Measurements from ENCODE around the gene TMEM272. TPM values are rescaled to one million over a fixed set of nuclear protein-coding genes. Genes with fewer than 3 reads are reported as not detected.
"Not testable (repeated sequence)": the region's sequence is repeated elsewhere in the genome, so short reads cannot be mapped to it uniquely, and the experiment has no call there.

The TMEM272 gene
- total RNA-seq, 1 donor from 2014 or later, result 0.38 TPM

DNA sequence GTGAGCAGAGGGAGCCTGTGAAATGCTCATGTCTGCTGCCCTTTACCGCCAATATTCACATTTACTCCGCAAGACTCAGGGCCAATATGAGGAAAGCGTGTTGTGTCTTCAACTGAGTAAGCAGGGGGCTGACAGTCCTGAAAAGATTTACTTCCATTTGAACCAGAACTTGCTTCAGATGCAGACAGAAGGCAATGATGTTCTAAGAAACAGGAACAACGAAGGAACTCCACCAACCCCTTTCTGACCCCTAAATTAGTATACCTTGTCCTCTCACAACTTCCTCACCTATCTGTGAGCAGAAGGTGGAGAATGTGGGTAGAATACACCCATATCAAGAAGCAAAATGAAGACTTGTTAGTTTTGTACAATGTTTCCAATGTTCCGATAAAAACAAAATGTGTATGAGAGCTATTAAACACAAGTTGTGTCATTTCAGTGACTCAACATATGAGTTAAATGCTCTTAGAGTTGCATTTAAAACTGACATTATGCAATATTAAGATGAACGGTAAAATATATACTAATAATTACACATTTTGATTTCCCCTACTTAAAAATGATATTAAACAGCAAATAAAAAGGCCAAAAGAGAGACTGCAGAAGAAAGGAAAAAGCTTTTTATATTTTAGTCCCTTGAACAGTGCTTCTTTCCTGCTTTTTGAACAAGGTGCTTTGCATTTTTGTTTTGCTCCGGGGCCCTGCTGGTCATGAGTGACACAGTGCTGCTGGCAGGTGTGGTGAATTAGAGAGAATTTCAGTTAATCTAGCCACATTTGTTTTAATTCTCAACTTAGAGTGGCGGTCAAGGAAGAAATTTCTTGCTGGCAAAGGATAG, 16.0 kb downstream of the TMEM272 start:
- DNase-seq (no peak), ATAC-seq (ENCODE audit: poor library complexity) (no peak)
- intact Hi-C loops (cut with DNase I), result no loop called here

DNA sequence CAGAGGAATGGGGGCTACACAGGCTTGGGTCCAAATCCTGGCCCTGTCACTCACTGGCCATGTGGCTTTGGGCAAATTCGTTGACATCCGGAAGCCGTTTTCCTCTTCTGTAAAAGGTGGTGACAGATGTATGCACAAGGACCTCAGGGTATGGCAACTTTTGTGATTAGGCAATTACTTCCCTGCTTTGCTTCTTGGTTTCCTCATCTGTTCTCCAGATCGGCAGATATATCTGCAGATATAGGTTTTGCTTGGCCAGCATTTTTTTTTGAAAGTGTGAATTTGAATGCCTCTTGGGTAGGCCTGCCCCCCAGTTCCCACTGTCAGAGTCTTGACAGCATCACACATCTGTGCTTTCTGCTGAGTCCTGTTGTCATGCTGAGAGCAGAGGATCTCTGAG, 17.7 kb downstream of the TMEM272 start:
- DNase-seq, result no peak
- no peak for ATAC-seq (ENCODE audit: poor library complexity)
- intact Hi-C loops (cut with DNase I), result no loop called here

DNA sequence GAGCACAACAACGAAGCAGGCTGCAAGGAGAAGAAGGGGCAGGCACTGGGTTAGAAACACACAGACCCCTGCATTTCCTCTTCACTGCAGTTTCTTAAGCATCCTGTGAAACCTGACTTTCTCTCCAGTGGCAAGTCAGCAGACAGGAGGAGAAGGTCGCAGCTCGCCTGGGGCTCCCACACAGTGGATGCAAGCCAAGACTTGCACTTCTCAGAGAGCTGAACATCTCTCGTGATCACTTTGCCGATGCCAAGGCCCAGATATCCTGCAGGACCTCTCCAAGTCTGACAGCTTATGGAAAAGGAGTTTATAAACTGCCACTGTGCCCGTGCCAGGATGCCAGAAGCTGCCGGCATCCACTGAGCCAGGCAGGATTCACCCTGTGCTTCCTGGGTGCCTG, 18.4 kb downstream of the TMEM272 start:
- intact Hi-C loops (cut with DNase I), result no loop called here
- DNase-seq, result peak; percentile 76

DNA sequence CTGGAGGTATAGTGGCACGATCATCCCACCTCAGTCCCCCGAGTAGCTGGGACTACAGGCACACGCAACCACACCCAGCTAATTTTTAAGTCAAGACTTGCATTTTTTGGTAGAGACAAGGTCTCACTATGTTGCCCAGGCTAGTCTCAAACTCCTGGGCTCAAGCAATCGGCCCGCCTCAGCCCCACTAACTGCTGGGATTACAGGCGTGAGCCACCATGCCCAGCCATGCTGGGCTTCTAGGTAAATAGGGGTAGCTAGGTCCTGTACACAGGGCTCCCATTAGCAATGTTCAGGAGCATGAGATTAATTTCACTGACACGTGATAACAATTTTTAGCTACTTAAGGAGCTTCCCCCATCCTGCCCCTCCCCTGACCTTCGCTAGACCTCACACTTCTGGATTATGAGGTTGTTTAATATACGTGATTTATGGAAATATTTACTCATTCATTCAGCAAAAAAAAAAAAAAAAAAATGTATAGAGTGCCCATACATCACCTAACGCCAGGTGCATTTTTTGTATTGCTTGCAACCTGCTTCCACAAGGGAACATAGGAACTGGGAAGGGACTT, 19.2 kb downstream of the TMEM272 start:
- DNase-seq, result no peak
- ATAC-seq (ENCODE audit: poor library complexity), result no peak
- intact Hi-C loops (cut with DNase I), result no loop called here

More for the DNA sequence above, 18.4 kb downstream of the TMEM272 start:
- peak; percentile 79 for ATAC-seq (ENCODE audit: poor library complexity)

DNA sequence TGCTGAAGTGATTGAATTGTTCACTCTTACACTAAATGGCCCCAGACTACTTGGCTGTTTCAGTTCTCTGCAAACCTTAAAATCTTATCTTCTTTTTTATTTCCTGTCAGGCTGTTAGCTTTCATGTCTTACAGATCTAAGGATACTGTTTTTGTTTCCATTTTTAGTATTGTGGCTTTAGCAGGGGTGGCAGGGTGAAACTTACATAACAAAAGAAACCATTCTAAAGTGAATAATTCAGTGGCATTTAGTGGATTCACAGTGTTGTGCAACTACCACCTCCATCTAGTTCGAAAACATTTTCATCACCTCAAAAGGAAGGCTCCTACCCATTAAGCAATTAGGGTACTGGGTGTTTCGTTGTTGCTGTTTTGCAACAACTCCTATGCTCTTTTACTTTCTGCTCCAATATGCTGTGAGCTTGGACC, 19.8 kb downstream of the TMEM272 start:
- DNase-seq, result no peak
- intact Hi-C loops (cut with DNase I), result no loop called here
- ATAC-seq (ENCODE audit: poor library complexity), result peak; percentile 43

DNA sequence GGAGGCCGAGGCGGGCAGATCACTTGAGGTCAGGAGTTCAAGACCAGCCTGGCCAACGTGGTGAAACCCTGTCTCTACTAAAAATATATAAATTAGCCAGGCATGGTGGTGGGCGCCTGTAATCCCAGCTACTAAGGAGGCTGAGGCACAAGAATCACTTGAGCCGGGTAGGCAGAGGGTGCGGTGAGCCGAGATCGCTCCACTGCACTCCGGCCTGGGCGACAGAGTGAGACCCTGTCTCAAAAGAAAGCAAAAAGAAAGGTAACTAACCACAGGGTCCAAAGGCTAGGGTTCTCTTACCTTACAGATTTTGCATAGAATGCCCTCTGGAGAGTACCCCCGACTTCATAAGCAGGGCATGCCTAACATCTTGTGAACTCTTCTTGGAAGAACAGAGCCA, 20.3 kb downstream of the TMEM272 start:
- ATAC-seq (ENCODE audit: poor library complexity); intact Hi-C loops (cut with DNase I); DNase-seq: not testable (repeated sequence)

DNA sequence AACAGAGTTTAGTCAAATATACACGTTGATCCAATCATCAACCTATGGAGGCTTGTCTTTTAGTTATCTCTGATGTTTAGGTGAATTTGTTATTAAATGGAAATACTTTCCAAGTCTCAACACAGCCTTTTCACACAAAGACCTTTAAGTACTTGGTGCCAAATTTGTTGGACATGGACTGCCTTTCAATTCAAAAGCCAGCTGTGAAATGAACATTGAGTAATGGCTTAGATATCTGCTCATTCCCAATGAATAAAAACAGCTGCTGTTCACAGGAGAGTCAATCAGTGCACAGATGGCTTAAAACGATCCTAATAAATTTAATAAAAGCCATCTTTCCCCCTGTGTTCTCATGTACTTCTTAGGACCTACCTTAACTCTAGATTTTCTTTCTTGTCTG, 21.1 kb downstream of the TMEM272 start:
- DNase-seq, result no peak
- intact Hi-C loops (cut with DNase I), result no loop called here
- ATAC-seq (ENCODE audit: poor library complexity), result peak; percentile 43

DNA sequence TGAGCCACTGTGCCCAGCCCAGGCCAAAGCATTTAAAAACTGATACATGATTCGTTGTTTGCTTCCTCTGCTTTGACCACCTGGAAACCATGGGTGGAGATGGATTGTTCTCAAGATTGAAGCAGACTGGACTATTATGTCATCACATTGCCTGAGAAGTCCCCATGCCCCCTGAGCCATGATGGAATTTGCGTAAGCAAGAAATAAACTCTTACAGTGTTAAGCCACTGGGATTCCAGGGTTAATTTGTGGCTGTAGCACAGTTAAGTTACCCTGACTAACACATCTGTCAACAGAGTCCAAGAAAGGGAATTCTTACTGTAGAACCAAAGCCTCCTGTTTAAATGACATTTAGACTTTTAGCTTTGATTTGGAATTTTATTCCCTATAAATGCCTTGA, 21.6 kb downstream of the TMEM272 start:
- intact Hi-C loops (cut with DNase I), result no loop called here
- DNase-seq (no peak), ATAC-seq (ENCODE audit: poor library complexity) (peak; percentile 38)

DNA sequence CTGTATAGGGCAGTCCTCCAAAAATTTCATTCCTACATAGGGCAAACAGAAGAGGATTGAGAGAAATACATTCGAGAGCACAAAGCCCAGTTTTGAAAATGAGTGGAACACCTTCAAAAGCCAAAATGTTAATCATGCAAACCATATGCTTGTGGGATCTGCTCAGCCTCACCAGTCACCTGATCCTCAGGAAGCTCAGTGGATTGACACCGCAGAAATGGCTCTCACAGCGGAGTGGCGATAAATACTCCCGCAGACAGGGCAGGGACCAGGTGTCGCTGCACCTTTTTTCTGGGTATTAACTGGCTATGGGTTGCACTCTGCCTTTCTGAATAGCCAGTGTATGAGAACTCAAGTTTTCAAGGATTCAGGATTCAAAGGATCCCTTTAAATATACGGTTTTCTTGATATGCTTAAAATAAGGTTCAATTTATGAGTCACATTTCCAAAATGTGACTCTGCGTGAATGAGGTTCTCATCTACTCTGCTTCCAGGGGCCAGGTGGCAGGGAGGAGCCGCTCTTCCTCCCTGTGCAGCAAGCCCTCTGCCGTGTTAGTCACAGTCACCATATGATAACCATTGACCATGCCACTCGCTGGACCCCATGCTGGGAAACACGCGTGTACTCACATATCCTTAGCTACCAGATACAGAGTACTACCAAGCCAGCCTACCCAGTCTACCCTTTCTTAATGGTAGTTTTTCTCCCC, 22.7 kb downstream of the TMEM272 start:
- ATAC-seq (ENCODE audit: poor library complexity), result no peak
- no peak for DNase-seq
- intact Hi-C loops (cut with DNase I), result no loop called here

DNA sequence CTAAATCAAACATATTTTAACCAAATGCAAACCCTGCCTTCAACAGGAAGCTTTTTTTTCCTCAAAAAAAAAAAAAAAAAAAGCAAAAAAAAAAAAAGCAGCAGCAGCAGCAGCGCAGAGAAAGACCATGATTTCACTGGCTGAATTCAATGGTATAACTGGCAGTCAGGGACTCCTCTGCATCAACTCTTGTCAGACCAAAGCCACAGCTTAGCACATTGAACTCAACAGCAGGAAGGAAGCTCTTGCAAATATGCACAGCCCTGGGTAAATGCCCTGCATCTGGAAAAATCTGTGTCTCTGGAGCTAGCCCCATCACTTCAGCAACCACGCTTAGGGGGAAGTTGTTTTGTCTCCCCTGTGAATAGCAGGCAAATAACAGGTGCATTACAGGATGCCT, 23.4 kb downstream of the TMEM272 start:
- intact Hi-C loops (cut with DNase I), result no loop called here
- DNase-seq (no peak), ATAC-seq (ENCODE audit: poor library complexity) (no peak)

DNA sequence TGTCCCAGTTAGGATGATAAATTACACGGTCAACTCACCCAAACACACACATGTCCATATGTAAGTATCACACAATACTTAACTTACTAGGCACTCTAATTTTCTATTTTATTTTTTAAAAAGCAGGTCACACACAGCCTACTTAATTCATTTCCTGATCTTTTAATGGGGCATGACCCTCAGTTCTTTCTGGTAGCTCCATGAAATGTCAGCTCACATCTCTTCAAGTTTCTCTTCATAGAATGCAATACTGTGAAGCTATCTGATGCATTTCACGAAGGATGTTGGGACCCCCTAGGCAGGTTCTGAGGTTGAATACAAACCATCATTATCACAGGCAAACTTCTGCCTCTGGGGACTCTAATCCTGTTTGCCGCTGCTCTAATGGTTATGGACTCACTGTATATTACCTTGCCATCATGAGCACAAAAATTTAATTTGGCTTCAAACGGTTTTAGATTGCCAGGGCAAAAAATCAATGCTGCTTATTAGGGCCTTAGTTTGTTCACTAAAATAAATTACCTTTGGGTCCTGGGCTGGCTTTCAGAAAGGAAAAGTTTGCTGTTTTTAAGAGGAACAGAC, 24.9 kb downstream of the TMEM272 start:
- ATAC-seq (ENCODE audit: poor library complexity) (no peak), DNase-seq (no peak)
- intact Hi-C loops (cut with DNase I), result no loop called here

DNA sequence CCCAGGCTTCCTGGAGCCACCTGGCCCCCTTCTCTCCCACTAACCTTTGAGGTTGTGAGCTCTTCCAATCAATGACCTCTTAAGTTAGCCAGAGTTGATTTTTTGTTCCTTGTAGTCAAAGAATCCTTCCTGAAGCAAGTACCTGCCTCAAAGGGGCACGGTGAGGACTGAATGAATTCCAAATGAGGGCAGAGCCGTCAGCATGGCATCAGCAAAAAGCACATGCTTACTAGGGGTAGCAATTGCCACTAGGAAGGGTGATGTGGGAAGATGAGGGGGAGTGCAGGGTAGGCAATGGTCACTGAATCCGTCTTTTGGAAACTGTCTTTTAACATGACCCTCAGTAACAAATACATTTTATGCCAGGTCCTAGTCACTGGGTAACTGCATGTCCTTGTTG, 25.4 kb downstream of the TMEM272 start:
- ATAC-seq (ENCODE audit: poor library complexity) (no peak), DNase-seq (no peak)
- intact Hi-C loops (cut with DNase I), result no loop called here

DNA sequence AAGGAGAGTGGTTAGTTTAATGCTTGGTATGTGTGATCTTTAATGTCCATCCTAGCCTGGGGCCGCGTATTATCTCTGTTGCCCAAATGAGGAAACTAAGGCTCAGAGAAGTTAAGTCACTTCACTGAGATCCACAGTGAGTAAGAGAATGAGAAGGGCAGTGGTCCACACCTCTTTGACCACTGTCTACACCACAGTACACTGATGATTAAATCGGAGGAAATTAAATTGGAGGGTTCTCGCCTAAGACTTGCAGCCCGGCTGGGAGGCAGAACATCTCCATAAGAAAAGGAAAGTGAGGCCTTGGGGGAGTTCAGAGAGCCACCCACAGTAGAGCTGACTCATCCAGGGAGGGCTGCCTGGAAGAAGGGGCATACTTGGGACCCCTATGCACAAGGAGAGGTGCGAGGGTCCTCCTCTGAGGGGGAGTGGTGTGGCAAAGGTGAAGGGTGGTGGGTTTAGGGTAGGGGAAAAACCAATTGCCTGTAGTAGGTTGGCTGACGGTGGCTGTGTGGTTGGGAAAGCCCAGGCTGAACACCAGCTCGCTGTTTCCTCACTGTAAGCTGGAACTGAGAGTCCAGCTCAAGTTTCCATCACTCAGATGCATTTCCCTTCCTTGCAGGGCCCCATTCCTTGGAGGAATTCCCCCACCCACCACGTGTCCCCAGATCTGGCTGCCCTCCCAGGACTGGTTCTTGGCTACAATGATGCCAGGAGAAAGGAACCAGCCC, 26.0 kb downstream of the TMEM272 start:
- intact Hi-C loops (cut with DNase I), result no loop called here
- DNase-seq (no peak), ATAC-seq (ENCODE audit: poor library complexity) (peak; percentile 19)

DNA sequence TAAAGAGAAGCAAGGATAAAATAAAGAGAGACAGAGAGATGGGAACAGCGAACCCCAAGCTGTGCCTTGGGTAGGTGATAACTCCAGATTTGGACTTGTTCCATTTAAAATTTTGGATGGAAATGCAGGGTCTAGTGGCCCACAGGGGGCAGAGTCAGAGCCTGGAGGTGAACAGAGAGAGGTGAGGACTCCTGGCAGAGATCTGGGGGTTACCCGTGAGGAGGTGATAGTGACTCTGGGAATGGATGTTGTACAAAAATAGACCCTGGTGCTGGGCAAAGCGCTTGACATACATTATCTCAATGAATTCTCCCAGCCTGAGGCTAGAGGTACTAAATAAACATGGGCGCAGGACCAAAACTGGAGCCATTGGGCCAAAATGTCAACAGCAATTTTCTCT, 26.7 kb downstream of the TMEM272 start:
- intact Hi-C loops (cut with DNase I), result no loop called here
- DNase-seq (no peak), ATAC-seq (ENCODE audit: poor library complexity) (peak; percentile 84)

DNA sequence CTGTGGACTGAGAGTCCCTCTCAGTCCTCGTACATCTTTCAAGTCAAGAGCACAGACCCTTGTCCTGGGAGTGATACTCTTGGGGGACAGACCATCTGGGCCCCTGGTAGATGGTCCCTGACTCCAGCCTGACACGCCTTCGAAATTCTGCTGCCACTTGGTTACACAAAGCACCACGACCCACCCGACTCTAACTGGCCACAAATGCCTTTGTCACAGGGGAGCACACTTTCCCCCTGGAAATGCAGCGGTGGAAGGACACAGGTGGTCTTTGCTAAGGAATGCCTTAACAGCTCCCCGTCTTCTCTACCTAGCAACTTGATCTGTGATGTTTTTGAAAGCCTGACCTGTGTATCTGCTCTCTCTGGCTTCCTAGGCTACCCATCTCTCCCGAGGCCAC, 27.3 kb downstream of the TMEM272 start:
- intact Hi-C loops (cut with DNase I), result no loop called here
- DNase-seq, result no peak
- no peak for ATAC-seq (ENCODE audit: poor library complexity)

DNA sequence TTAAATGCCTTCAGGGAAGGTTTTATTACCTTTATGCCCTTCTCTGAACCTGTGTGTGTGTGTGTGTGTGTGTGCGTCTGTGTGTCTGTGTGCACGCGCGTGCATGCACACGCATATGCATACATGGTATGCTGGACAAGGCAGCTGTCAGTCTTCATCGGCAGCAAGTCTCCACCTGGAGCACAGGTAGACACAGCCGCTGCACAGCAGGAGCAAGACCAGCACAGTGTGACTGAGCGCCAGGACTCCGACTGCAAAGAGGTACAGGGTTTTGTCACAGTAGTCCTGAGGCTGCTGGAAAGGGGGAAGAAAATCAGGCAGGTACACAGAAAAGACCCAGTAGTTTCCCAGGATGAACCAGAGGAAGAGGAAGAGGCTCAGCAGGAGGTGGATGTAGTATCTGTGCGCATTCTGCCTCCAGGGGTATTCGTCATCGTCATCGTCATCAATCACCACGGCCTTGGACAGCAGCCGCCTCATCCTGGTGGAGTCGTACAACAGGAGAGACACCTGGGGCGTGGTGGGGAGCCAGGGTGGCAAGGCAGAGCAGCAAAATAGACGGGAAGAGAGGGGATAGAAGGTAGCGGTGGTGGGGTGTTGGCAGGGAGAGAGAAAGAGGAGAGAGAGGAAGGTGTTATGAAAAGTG, 28.2 kb downstream of the TMEM272 start:
- intact Hi-C loops (cut with DNase I), result no loop called here
- no peak for DNase-seq
- ATAC-seq (ENCODE audit: poor library complexity), result no peak

DNA sequence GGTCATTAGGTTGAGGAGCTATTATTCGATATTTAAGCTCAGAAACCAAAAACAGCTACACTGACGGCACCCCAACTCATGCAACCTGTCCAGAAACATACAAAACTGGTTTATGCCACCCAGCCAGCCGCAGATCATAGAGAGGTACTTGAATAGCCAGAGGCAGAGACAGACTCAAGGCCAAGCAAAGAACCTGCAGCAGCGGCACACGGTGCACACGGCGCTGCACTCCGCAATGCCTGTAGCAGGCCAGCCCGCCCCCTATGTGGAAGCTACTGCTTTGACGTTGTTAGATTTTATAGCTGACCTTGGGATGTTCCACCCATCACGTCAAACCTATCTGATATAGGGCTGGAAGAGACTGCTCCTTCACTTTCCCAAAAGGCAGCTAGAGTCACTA, 29.1 kb downstream of the TMEM272 start:
- DNase-seq (no peak), ATAC-seq (ENCODE audit: poor library complexity) (no peak)
- intact Hi-C loops (cut with DNase I), result loop anchor here (2.0 kb wide), 1 partner anchor 17 kb away; no protein-coding TSS in a partner anchor

Measured in Right ventricle myocardium superior (tissue), 1 donor.